Activated naive CD8-positive, alpha-beta T cell treated with anti-CD3 and anti-CD28 coated beads, Interleukin-2, amount 10 ng/mL, durations not matched to agents 7 days and 5 days (primary cell): ENCODE measurements around the gene DIPK2B. TPM values are rescaled to one million over a fixed set of nuclear protein-coding genes. Genes with fewer than 3 reads are reported as not detected.

Experiments
- ATAC-seq: fragments of 150-1000 bp; cut with Tn5 transposase; one replicate; pipeline ENCODE4 v1.10.0; 2021; ENCODE audit warnings: low read depth, moderate library complexity
- POLR2A ChIA-PET: fragments of 350-600 bp; sonication (Branson Sonifier 250); formaldehyde crosslinking; loops from one replicate; lab custom pipeline; 2021; ENCODE audit warnings: antibody characterized with exemption; lab: Charles Lee
- DNase-seq: peaks from one replicate; pipeline ENCODE4 v3.0.0; 2021
- H3K27ac Mint-ChIP-seq: one replicate; pipeline ENCODE4 v1.8.0; 2022; ENCODE audit warnings: mild to moderate bottlenecking, mixed read lengths
- H3K27me3 Mint-ChIP-seq: one replicate; pipeline ENCODE4 v1.8.0; 2022; ENCODE audit warnings: mild to moderate bottlenecking, moderate library complexity, mixed read lengths
- H3K36me3 Mint-ChIP-seq: one replicate; pipeline ENCODE4 v1.8.0; 2021; ENCODE audit warnings: mild to moderate bottlenecking, mixed read lengths
- H3K4me1 Mint-ChIP-seq: one replicate; pipeline ENCODE4 v1.8.0; 2021; ENCODE audit warnings: mixed read lengths
- H3K4me3 Mint-ChIP-seq: one replicate; pipeline ENCODE4 v1.8.0; 2022; ENCODE audit warnings: mild to moderate bottlenecking, moderate library complexity, mixed read lengths
- H3K9me3 Mint-ChIP-seq: one replicate; pipeline ENCODE4 v1.8.0; 2021; ENCODE audit warnings: mixed read lengths
- total RNA-seq, 2 experiments: library from RNA; stranded (reverse); gene quantifications; one replicate each; pipeline ENCODE4 v1.2.3, GENCODE V29; 2021

Gene DIPK2B
- total RNA-seq, 2 experiments from 2014 or later = not detected

DNA sequence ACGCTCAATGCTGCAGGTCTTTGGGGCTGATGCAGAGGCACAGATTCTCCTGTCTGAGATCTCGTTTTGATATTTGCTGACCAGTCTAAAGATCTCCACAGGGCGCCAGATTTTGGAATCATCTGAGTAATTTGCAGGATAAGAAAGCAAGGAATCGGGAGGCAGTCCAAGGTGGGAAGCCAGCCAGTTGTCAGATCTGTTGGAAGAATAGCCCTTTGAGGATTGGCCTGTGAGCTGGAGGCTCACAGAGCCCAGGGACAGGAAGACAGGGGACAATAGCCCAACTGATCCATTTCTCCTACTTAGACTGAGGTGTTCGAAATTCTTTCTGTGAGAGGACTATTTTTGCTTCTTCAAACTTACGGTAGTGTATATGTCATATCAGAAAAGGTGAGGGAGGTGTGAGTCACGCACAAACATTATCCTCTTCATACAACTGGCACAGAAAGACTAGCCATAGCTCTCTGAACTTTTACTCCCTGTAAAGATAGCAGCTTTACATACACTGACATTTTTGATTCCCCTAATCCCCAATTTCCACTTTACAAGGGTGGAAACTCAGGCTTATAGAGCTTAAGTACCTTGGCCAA lies 8.8 kb downstream of the DIPK2B start:
- Mint-ChIP-seq H3K4me3 (no peak overlapping the region), H3K4me1 (peaks cover 12% of the 10 kb centered on the region)
- no peak for ATAC-seq

DNA sequence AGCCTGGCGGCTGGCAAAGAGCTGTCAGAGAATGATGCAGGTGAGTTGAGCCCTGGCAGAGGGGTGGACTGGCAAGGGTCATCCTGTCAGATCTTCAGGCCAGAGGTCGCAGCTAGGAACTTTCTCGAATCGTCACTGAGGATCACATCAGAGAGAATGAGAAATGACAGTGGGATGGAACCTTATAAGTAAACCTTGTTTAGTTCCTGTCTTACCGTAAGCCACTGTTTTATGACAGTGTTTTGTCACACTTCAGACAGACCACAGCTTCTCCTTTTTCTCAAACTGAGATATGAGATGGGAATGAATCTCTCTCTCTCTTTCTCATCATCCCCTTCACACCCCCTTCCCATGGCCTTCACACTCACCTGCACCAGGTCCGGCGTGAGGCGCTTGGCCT lies 9.3 kb downstream of the DIPK2B start:
- DNase-seq (no peak), ATAC-seq (no peak)
- peaks cover 3% of the 10 kb centered on the region for H3K27me3 Mint-ChIP-seq
- POLR2A ChIA-PET = no interaction called here
- peaks cover 13% of the 10 kb centered on the region for H3K4me1 Mint-ChIP-seq
- no peaks in the 10 kb centered on the region for H3K36me3 Mint-ChIP-seq
- H3K9me3 Mint-ChIP-seq = no peaks in the 10 kb centered on the region
- H3K4me3 Mint-ChIP-seq = no peak overlapping the region
- no peak overlapping the region for H3K27ac Mint-ChIP-seq

More for the DNA sequence above, 8.8 kb downstream of the DIPK2B start:
- Mint-ChIP-seq H3K9me3 (no peaks in the 10 kb centered on the region), H3K27me3 (peaks cover 3% of the 10 kb centered on the region), H3K36me3 (no peaks in the 10 kb centered on the region), H3K27ac (no peak overlapping the region)
- no peak for DNase-seq
- POLR2A ChIA-PET = no interaction called here

DNA sequence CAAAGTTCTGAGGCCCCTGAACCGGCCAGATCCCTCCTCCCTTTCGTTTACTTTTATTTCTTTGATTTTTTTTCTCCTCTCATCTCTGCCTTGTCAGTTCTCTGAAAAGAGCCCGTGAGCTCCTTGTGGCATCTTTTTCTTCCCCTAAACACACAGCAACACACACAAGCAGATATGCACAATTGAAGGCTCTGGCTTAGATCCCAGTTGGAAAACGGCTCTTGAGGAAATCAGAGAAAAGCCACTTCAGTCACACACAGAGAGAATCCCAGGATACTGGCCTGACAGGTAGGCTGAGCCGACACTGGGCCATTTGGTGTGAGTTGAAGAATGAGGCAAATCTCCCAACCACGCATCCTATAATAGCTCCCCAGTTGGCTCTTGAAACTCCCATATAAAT lies 12.9 kb downstream of the DIPK2B start:
- POLR2A ChIA-PET = no interaction called here
- peak overlapping the region; percentile 88 for H3K4me3 Mint-ChIP-seq
- H3K4me1 Mint-ChIP-seq = peaks cover 13% of the 10 kb centered on the region
- peak overlapping the region; percentile 83 for H3K27ac Mint-ChIP-seq
- H3K27me3 Mint-ChIP-seq = peaks cover 3% of the 10 kb centered on the region
- H3K9me3 Mint-ChIP-seq = no peaks in the 10 kb centered on the region
- ATAC-seq = no peak
- DNase-seq = no peak
- no peaks in the 10 kb centered on the region for H3K36me3 Mint-ChIP-seq

DNA sequence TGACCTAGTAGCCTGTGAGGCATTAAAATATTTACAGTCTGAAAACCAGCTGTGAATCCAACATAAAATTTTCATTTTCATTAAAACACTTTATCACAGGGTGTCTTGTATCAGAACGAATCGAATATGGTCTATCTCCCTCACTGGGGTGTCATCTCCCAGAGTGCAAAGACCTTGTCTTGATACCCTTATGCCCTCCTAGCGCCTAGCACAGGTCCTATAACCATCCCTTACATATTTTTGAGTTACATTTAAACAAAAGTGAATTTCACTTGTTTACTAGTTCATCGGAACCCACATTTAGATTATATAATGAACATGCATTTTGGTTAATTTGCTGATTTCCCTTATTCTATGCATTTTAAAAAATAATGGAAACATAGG lies 14.0 kb downstream of the DIPK2B start:
- Mint-ChIP-seq H3K9me3 (no peaks in the 10 kb centered on the region), H3K36me3 (no peaks in the 10 kb centered on the region), H3K4me3 (peak overlapping the region; percentile 88), H3K27me3 (peaks cover 3% of the 10 kb centered on the region), H3K4me1 (peaks cover 13% of the 10 kb centered on the region), H3K27ac (peak overlapping the region; percentile 83)
- DNase-seq (no peak), ATAC-seq (no peak)
- POLR2A ChIA-PET = interaction anchor here (0.6 to 1.0 kb wide), 2 partner anchors 314 to 450 kb away, joined by 4 to 6 read pairs; partner anchors contain the start of gene KDM6A

DNA sequence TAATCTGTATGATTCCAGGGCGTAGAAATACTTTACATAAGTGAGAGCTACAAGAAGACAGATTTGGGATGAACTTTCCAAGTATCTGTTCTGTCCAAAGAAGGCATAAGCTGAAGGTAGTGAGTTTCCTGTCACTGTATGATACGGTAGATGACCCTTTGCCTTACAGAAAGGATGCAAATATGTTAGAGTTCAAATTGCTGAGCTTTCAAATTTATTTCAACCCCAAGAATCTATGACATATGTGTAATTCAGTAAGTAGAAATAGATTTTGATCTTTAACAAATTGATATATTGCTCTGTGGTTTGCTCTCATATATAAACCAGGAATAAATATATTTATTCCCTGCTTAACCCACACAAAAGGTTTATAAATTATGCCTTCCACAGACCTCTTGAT lies 16.5 kb downstream of the DIPK2B start:
- POLR2A ChIA-PET = no interaction called here
- no peaks in the 10 kb centered on the region for H3K36me3 Mint-ChIP-seq
- DNase-seq = no peak
- H3K27ac Mint-ChIP-seq = no peak overlapping the region
- no peaks in the 10 kb centered on the region for H3K27me3 Mint-ChIP-seq
- peaks cover 8% of the 10 kb centered on the region for H3K4me1 Mint-ChIP-seq
- H3K9me3 Mint-ChIP-seq = no peaks in the 10 kb centered on the region
- no peak overlapping the region for H3K4me3 Mint-ChIP-seq
- ATAC-seq = no peak

DNA sequence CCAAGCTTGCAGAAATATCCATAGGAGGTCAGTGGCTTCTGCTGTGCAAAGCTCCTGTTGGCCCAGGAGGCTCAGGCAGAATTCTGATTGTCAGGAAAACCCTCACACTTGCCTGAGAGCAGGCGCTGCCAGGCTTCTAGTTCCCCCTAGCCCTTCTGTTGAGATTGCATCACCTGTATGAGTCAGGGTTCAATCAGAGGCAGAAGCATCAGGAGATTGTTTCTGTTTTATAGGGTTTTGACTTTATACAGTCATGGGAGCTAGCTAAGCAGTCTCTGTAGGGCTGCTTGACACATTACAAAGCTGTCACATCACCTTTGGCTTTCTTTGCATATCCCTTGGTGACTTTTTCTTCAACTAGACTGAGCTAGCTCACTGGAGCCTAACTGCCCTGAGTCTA lies 27.8 kb downstream of the DIPK2B start:
- no peak for ATAC-seq
- H3K27me3 Mint-ChIP-seq = no peaks in the 10 kb centered on the region
- POLR2A ChIA-PET = no interaction called here
- DNase-seq = no peak
- H3K36me3 Mint-ChIP-seq = no peaks in the 10 kb centered on the region
- no peak overlapping the region for H3K4me3 Mint-ChIP-seq
- H3K27ac Mint-ChIP-seq = no peak overlapping the region
- H3K4me1 Mint-ChIP-seq = no peaks in the 10 kb centered on the region
- no peaks in the 10 kb centered on the region for H3K9me3 Mint-ChIP-seq

DNA sequence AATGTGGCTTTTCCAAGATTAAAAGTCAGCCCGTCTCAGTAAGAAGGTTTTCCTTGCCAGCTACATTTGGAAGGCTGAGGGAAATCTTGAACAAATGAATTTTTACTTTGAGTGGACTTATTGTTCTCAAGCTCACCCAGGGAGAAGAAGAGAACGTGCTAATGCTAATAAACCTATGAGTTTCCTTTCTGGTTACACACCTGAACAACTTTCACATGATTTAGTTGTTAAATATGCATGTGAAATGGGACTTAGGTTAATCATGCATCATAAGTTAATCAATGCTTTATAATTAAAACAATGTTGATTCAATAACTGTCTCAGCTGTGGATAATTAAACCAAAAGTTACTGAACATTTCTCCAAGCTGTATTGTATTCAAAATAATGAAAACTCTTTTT lies 33.9 kb downstream of the DIPK2B start:
- Mint-ChIP-seq H3K4me1 (no peaks in the 10 kb centered on the region), H3K36me3 (no peaks in the 10 kb centered on the region), H3K27ac (no peak overlapping the region), H3K27me3 (no peaks in the 10 kb centered on the region), H3K4me3 (no peak overlapping the region), H3K9me3 (no peaks in the 10 kb centered on the region)
- DNase-seq = no peak
- ATAC-seq = no peak
- POLR2A ChIA-PET = no interaction called here

DNA sequence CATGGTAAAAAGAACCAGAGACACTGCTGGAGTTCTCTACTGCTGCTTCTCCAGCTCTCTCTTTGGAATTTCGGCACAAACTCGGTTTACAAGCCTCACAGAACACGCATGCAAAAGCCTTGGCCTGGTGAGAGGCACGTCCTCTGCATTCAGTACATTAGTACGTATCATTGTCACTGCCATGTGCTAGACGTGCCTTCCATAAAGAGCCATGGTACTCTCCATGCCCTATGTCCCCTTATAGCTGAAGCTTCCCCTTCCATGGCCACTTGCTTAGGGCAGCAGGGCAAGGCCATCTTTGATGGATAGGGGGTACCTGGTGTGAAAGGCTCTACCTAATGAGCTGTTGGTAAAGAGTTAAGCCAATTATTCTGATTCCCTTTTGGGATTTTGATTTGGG lies 35.0 kb downstream of the DIPK2B start:
- DNase-seq = no peak
- no peak overlapping the region for H3K4me3 Mint-ChIP-seq
- H3K27ac Mint-ChIP-seq = no peak overlapping the region
- H3K9me3 Mint-ChIP-seq = peaks cover 3% of the 10 kb centered on the region
- H3K4me1 Mint-ChIP-seq = no peaks in the 10 kb centered on the region
- no peaks in the 10 kb centered on the region for H3K27me3 Mint-ChIP-seq
- ATAC-seq = no peak
- POLR2A ChIA-PET = no interaction called here
- no peaks in the 10 kb centered on the region for H3K36me3 Mint-ChIP-seq

DNA sequence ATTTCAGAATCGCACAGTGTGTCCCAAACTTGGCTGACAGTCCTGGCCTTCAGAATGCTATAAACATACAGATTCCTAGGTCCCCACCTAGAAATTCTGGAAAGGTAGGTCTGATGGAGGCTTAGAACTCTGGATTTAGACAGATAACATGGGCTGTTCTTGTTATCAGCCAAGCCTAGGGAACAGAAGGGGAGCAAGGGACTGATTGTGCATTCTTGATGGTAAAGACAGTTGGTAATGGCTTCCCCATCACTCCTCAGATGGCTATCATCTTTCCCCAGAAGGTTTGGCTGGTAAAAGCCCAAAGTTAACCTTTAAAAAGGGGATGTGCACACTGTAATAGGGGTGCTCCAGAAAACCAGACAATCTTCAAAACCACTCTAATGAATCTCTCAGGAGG lies 35.7 kb downstream of the DIPK2B start:
- no peak for ATAC-seq
- POLR2A ChIA-PET = no interaction called here
- Mint-ChIP-seq H3K4me1 (no peaks in the 10 kb centered on the region), H3K4me3 (no peak overlapping the region), H3K36me3 (no peaks in the 10 kb centered on the region), H3K9me3 (peaks cover 3% of the 10 kb centered on the region), H3K27me3 (no peaks in the 10 kb centered on the region), H3K27ac (no peak overlapping the region)
- DNase-seq = no peak

DNA sequence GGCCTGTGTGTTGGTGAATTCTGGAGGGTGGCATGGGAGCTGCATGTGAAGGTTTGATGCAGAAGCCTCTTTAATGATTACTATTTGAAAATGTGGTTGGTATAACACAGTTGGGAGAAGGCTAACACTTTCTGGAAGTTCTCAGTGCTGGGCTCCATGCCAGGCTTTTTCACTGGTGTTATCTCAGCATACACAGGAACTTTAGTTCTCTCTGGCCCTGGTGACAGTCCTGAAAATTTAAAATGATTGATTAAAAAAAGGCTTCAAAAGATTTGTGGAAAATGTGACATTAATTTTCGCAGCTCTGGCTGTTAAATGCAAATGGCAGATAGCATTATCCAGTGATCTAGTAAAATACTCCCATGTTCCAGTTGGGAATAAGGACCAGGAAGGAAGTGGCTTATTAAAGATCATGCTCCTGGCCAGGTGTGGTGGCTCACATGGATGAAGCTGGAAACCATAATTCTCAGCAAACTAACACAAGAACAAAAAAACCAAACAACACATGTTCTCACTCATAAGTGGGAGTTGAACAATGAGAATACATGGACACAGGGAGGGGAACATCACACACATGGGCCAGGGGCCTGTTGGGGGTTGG lies 36.6 kb downstream of the DIPK2B start:
- H3K9me3 Mint-ChIP-seq = peaks cover 3% of the 10 kb centered on the region
- H3K36me3 Mint-ChIP-seq = no peaks in the 10 kb centered on the region
- H3K27ac Mint-ChIP-seq = no peak overlapping the region
- DNase-seq = no peak
- no peak overlapping the region for H3K4me3 Mint-ChIP-seq
- no peaks in the 10 kb centered on the region for H3K4me1 Mint-ChIP-seq
- H3K27me3 Mint-ChIP-seq = no peaks in the 10 kb centered on the region
- ATAC-seq = no peak
- POLR2A ChIA-PET = no interaction called here

DNA sequence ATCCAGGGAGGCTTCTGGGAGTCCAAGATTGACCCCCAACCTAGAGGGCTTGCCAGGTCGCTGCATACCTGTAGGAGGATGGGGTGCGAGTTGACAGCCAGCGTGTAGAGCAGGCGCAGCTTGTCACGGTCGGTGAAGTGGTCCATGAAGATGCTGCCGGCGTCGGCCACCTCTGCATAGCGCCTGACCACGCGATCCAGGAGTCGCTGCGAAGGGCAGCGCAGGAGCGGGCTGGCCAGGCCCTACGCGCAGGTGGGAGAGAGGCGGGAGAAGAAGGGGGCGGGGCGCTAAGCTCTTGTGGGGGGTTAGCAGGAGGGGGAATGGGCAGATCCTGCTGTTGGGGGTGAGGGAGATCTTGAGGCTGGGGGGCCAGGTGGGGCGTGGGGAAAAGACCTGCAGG lies 43.0 kb downstream of the DIPK2B start:
- Mint-ChIP-seq H3K4me1 (no peaks in the 10 kb centered on the region), H3K36me3 (no peaks in the 10 kb centered on the region), H3K9me3 (peaks cover 3% of the 10 kb centered on the region), H3K4me3 (no peak overlapping the region), H3K27me3 (no peaks in the 10 kb centered on the region), H3K27ac (no peak overlapping the region)
- ATAC-seq (no peak), DNase-seq (no peak)
- POLR2A ChIA-PET = no interaction called here

DNA sequence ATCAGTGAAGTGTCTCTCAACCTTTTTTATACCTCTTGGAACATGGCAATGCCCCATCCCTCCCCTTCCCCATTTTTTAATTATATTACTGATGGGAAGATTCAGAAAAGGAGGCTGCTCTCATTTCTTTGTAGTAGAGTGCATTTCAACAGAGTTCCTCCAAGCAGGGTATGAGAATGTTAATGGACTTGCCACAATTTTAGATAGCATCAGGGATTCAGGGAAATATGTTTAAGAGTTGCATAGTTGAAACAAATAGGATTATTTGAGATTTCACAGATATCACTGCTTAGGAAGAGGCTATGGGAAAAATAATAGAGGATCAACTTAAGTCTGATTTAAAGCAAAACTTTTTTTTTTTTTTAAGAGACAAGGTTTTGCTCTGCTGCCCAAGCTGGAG lies 46.2 kb downstream of the DIPK2B start:
- Mint-ChIP-seq H3K27ac (no peak overlapping the region), H3K36me3 (no peaks in the 10 kb centered on the region), H3K9me3 (no peaks in the 10 kb centered on the region), H3K4me1 (no peaks in the 10 kb centered on the region), H3K27me3 (no peaks in the 10 kb centered on the region), H3K4me3 (no peak overlapping the region)
- POLR2A ChIA-PET = no interaction called here
- ATAC-seq = no peak
- DNase-seq = no peak

DNA sequence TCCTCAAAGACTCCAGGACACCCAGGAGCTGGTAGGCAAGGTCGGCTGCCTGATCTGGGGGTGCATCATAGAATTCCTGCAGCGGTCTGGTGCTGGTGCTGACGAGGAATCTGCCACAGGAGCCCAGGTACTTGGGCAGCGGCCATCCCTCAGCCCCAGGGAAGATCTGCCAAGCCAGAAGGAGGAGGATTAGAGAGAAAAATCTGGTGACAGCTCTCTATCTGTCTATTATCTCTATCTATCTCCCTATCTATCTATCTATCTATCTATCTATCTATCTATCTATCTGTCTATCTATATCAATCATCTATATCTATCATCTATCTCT lies 46.7 kb downstream of the DIPK2B start:
- POLR2A ChIA-PET = no interaction called here
- H3K4me3 Mint-ChIP-seq = no peak overlapping the region
- ATAC-seq (no peak), DNase-seq (no peak)
- H3K36me3 Mint-ChIP-seq = no peaks in the 10 kb centered on the region
- H3K27ac Mint-ChIP-seq = no peak overlapping the region
- no peaks in the 10 kb centered on the region for H3K27me3 Mint-ChIP-seq
- H3K9me3 Mint-ChIP-seq = no peaks in the 10 kb centered on the region
- H3K4me1 Mint-ChIP-seq = no peaks in the 10 kb centered on the region
